AG09309 (cell line): ENCODE data around the gene FOXL2NB.

Experiments
- DNase-seq: peaks from one replicate; pipeline ENCODE4 v3.0.0-alpha.2; 2010; ENCODE audit warnings: low read depth
- H3K4me3 ChIP-seq: 2 replicates; pipeline ENCODE4 v1.5.1; 2011; ENCODE audit warnings: mild to moderate bottlenecking, low read depth, low read length, moderate library complexity; ENCODE audit not compliant: control insufficient read depth
- CTCF ChIP-seq: IDR thresholded peaks from 2 replicates; pipeline ENCODE4 v1.5.1; 2011; ENCODE audit warnings: mild to moderate bottlenecking, low read depth, low read length, inconsistent platforms; ENCODE audit not compliant: insufficient read depth, control insufficient read depth; ENCODE audit errors: missing control alignments

The FOXL2NB gene

DNA sequence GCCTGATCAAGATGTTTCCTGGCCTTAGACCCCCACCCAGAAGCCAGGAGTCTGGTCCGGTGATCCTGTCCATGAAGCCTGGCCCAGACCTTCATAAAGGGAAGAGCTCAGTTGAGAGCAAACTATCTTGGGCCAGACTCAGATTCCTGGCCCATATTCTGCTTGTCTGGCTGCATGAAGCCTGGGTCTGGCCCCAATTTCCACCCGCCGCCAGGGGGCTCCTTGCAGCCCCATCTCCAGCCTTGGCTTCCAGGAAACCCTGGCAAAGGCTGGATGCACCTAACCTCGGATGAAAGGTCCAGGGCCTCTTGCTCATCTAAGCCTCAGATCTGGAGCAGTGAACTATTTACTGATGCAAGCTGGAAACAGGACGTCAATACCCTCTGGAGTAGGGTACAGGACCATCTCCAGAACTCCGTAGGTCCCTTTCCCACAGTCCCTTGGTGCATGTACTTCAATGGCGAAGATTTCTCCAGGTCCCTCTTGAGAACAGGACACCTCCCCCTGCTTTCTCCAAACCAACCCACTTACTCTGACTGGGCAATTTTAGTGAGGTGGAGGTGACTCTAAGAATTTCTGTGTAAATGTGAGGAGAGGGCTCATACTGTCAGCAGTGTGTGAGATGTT, 5.6 kb upstream of the FOXL2NB start:
- TF ChIP-seq CTCF = peak; percentile 63
- no peak for DNase-seq
- H3K4me3 ChIP-seq = no peak overlapping the region

DNA sequence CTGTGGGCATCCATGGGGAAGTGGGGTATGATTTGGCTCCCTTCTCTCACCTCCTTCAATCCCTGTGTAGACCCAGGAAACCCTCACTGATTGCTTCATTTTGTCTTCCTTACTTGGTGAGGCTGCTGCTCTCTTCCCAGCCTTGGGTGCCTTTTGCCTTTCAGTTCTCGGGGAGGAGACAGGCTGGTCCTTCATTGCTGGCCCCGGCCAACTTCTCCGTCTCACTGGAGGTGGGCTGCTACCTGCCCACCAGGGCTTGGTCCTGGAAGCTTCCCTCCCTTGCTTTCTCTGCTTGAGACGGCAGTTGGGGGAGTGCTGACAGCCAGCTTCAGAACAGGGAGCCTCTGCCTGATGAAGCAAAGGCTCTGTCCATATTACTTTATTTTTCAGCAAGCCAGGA, 4.7 kb upstream of the FOXL2NB start:
- no peak for DNase-seq
- no peak overlapping the region for H3K4me3 ChIP-seq
- no peak for TF ChIP-seq CTCF

GRCh38 chr3:138942861-138943623, 4.0 kb upstream of the FOXL2NB start:
- no peak for DNase-seq
- TF ChIP-seq CTCF = no peak
- no peak overlapping the region for H3K4me3 ChIP-seq

DNA sequence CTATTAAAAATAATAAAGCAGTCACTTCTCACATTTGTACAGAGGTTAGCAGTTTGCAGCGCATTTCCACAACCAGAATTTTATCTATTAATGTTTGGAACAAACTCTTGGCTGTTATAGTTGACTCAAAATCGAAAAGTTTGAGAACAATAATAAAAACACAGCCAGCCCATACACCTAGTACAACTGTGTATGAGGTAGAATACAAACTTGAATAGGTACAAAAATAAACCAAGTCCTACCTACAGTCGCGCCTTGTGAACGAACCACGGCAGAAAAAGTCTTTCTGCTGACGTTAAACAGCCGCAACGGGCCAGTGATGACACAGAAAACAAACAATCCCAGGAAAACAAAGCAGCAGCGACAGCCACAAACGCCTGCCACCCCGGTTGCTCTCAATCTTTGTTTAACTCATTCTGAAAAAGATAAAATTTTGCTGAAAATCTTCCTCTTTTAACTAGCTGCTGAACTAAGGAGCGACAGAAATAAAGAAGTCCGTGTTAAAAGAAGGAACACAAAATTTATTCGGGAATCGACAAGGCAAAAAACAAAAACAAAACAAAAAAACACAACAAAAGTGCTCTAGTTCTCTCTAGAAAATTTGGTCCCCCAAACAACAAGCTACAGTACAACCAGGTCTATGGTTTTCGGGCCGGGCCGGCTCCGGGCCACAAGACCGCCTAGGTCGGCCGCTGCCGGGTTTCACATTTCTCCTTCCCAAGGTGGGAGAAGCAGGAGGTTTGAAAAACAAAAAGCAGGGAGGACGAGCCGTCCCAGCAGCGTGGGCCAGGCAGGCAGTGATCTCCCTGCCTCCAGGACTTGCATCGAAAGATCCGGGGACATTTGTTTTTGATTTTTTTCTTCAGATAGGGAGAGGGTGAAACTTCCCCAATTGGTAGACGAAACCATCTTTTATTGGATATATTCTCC, 3.0 kb upstream of the FOXL2NB start:
- DNase-seq = no peak

DNA sequence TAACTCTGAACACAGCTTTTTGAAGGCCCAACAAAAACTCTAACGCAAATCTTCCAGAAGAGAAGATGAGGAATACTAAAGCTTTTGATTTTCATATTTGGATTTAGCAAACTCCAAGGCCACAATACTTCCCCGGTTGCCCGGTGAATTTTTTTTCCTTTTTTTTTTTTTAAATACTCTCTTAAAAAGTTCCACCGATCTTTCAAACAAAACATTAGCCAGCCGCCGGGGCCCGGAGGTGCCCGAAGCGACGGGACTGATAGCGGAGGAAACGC, 2.4 kb upstream of the FOXL2NB start:
- no peak for DNase-seq
- H3K4me3 ChIP-seq = no peak overlapping the region
- no peak for TF ChIP-seq CTCF

More for the DNA sequence above, 3.0 kb upstream of the FOXL2NB start:
- no peak for TF ChIP-seq CTCF
- no peak overlapping the region for H3K4me3 ChIP-seq

DNA sequence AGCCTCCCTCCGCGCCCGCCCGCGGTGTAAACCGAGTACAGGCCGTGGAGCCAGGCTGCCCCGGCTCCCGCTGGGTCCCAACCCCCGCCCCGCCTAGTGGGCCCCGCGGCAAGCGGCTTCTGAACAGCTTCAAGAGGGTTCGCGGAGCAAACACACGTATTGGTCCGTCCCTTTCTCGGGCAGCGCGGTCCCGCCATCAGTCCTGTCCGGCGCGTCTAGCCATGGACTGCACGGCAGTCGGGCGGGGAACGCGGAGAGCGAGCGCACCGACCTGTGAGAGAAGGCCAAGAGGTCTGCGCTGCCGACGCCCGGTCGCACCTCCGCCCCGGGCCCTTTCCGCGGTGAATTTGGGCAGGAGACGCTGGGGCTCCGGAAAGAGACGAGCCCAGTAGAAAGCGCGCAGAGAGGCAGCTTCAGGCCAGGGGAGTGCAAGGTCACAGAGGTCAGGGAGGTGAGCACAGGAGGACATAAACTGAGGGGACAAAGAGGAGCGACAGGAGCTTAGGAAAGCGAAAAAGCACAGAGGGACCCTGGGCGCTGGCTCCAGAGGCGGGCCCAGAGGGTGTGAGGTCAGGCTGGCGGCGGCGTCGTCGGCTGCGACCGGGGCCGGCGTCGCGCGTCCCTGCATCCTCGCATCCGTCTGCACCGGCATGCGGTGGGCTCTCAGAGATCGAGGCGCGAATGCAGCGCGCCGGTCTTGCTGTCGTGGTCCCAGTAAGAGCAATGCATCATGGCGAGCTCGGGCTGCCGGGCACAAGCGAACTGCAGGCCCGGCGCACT, 1.9 kb upstream of the FOXL2NB start:
- H3K4me3 ChIP-seq = no peak overlapping the region
- no peak for DNase-seq
- no peak for TF ChIP-seq CTCF
